SK-N-SH (cell line): ENCODE data around the gene PBXIP1. TPM values are rescaled to one million over a fixed set of nuclear protein-coding genes. Genes with fewer than 3 reads are reported as not detected.

Experiments
- CTCF ChIA-PET: fragments of 300-600, 350-600 bp; formaldehyde crosslinking; extraction: SDS; loops from one replicate; lab custom pipeline; 2021; lab: Yijun Ruan, JAX
- POLR2A ChIA-PET: fragments of 350-600 bp; sonication (Branson Sonifier 250); formaldehyde crosslinking; extraction: SDS; loops from one replicate; lab custom pipeline; 2020; ENCODE audit warnings: antibody characterized with exemption, inconsistent platforms; lab: Yijun Ruan, JAX
- DNase-seq: peaks from one replicate; pipeline ENCODE4 v3.0.0; 2012
- H2AFZ ChIP-seq: fragments of 200-600 bp; sonication (generic); 2 replicates; pipeline ENCODE4 v1.8.1; 2016; ENCODE audit warnings: antibody characterized with exemption, mild to moderate bottlenecking, low read depth
- H3F3A ChIP-seq: fragments of 200-600 bp; sonication (generic); replicated peaks from 2 replicates; pipeline ENCODE3; 2016; ENCODE audit warnings: antibody characterized with exemption, mild to moderate bottlenecking; ENCODE audit not compliant: insufficient read depth
- H3K27ac ChIP-seq, 2 experiments: fragments of 200-500 bp in 1 of 2; fragments of 200-600 bp in 1 of 2; sonication (Bioruptor generic) in 1 of 2; sonication (generic), shearing (Covaris generic) in 1 of 2; 2 replicates each; pipeline versions ENCODE4 v1.5.1 to v1.6.1; 2014 to 2016; ENCODE audit warnings: low read depth in 2 of 2, inconsistent platforms in 1 of 2, low read length in 1 of 2, mild to moderate bottlenecking in 1 of 2, mixed read lengths in 1 of 2
- H3K27me3 ChIP-seq: fragments of 200-600 bp; sonication (generic), shearing (Covaris generic); 2 replicates; pipeline ENCODE4 v1.6.1; 2016; ENCODE audit warnings: mixed run types; ENCODE audit not compliant: insufficient read depth
- H3K36me3 ChIP-seq, 2 experiments: fragments of 200-500 bp in 1 of 2; fragments of 200-600 bp in 1 of 2; sonication (Bioruptor generic) in 1 of 2; sonication (generic) in 1 of 2; replicated peaks in 1 of 2; 2 replicates each; pipeline versions ENCODE3 to v1.5.1; 2014 to 2016; ENCODE audit warnings: low read length in 1 of 2, mild to moderate bottlenecking in 1 of 2; ENCODE audit not compliant: insufficient read depth in 2 of 2, control insufficient read depth in 1 of 2
- H3K4me1 ChIP-seq, 2 experiments: fragments of 200-500 bp in 1 of 2; fragments of 200-600 bp in 1 of 2; sonication (Bioruptor generic) in 1 of 2; sonication (generic), shearing (Covaris generic) in 1 of 2; 2 replicates each; pipeline versions ENCODE4 v1.5.1 to v1.6.1; 2014 to 2016; ENCODE audit warnings: low read depth in 1 of 2, low read length in 1 of 2, mixed run types in 1 of 2; ENCODE audit not compliant: insufficient read depth in 2 of 2, control insufficient read depth in 1 of 2
- H3K4me2 ChIP-seq: fragments of 200-600 bp; sonication (generic), shearing (Covaris generic); 2 replicates; pipeline ENCODE4 v1.6.1; 2017; ENCODE audit warnings: mixed run types
- H3K4me3 ChIP-seq, 2 experiments: fragments of 200-500 bp in 1 of 2; fragments of 200-600 bp in 1 of 2; sonication (Bioruptor generic) in 1 of 2; sonication (generic), shearing (Covaris generic) in 1 of 2; 2 replicates each; pipeline versions ENCODE4 v1.5.1 to v1.8.1; 2014 to 2016; ENCODE audit warnings: low read depth in 2 of 2, inconsistent platforms in 1 of 2, low read length in 1 of 2, mild to moderate bottlenecking in 1 of 2, mixed read lengths in 1 of 2, moderate library complexity in 1 of 2
- H3K79me2 ChIP-seq: fragments of 200-600 bp; sonication (generic); 2 replicates; pipeline ENCODE4 v1.8.1; 2017; ENCODE audit warnings: mild to moderate bottlenecking; ENCODE audit not compliant: insufficient read depth
- H3K9ac ChIP-seq: fragments of 200-600 bp; sonication (generic); 2 replicates; pipeline ENCODE4 v1.6.1; 2017; ENCODE audit warnings: mixed run types
- H3K9me2 ChIP-seq: fragments of 200-600 bp; sonication (generic); 2 replicates; pipeline ENCODE4 v1.6.1; 2017; ENCODE audit warnings: mixed run types
- H3K9me3 ChIP-seq: fragments of 200-600 bp; sonication (generic); 2 replicates; pipeline ENCODE4 v1.6.1; 2017; ENCODE audit warnings: mixed run types, mild to moderate bottlenecking, moderate library complexity
- H4K20me1 ChIP-seq: fragments of 200-600 bp; sonication (generic); 2 replicates; pipeline ENCODE4 v1.6.1; 2017; ENCODE audit warnings: mild to moderate bottlenecking, mixed run types; ENCODE audit not compliant: insufficient read depth
- CHD2 ChIP-seq: fragments of 150-350 bp; IDR thresholded peaks from 2 replicates; pipeline ENCODE4 v1.6.1; 2018; ENCODE audit warnings: low read length; ENCODE audit not compliant: partially characterized antibody
- ELF1 ChIP-seq: IDR thresholded peaks from 2 replicates; pipeline ENCODE4 v1.4.0; 2012
- FOSL2 ChIP-seq: IDR thresholded peaks from 2 replicates; pipeline ENCODE4 v1.4.0; 2012; ENCODE audit warnings: low read depth, mild to moderate bottlenecking, moderate library complexity, borderline replicate concordance
- FOXM1 ChIP-seq: IDR thresholded peaks from 2 replicates; pipeline ENCODE4 v1.4.0; 2012; ENCODE audit warnings: low read depth, mild to moderate bottlenecking
- IRF3 ChIP-seq: fragments of 150-350 bp; IDR thresholded peaks from 2 replicates; pipeline ENCODE4 v1.6.1; 2016; ENCODE audit warnings: mild to moderate bottlenecking, low read depth, low read length
- JUND ChIP-seq: IDR thresholded peaks from 2 replicates; pipeline ENCODE4 v1.4.0; 2012
- MXI1 ChIP-seq: IDR thresholded peaks from 2 replicates; pipeline ENCODE4 v1.6.1; 2012; ENCODE audit warnings: mild to moderate bottlenecking, low read depth, low read length, improper control_type of control experiment
- PBX3 ChIP-seq: IDR thresholded peaks from 2 replicates; pipeline ENCODE4; 2012
- POLR2AphosphoS5 ChIP-seq: IDR thresholded peaks from 2 replicates; pipeline ENCODE4 v1.6.1; 2012; ENCODE audit warnings: low read depth, low read length
- RAD21 ChIP-seq: IDR thresholded peaks from 2 replicates; pipeline ENCODE4 v1.6.1; 2012; ENCODE audit warnings: mild to moderate bottlenecking, low read length
- RCOR1 ChIP-seq: fragments of 150-350 bp; IDR thresholded peaks from 2 replicates; pipeline ENCODE4 v1.6.1; 2017; ENCODE audit warnings: antibody characterized with exemption, low read length
- REST ChIP-seq: IDR thresholded peaks from 2 replicates; pipeline ENCODE4 v1.6.1; 2012; ENCODE audit warnings: mild to moderate bottlenecking, low read depth, low read length, moderate library complexity
- RFX5 ChIP-seq: IDR thresholded peaks from 2 replicates; pipeline ENCODE4 v1.6.1; 2012; ENCODE audit warnings: mild to moderate bottlenecking, improper control_type of control experiment, low read length
- SIN3A ChIP-seq: IDR thresholded peaks from 2 replicates; pipeline ENCODE4 v1.6.1; 2012; ENCODE audit warnings: low read depth, mild to moderate bottlenecking, low read length, moderate library complexity, borderline replicate concordance
- SMC3 ChIP-seq: IDR thresholded peaks from 2 replicates; pipeline ENCODE4 v1.6.1; 2012; ENCODE audit warnings: low read depth, low read length, improper control_type of control experiment
- TEAD4 ChIP-seq: IDR thresholded peaks from 2 replicates; pipeline ENCODE4 v1.4.0; 2012; ENCODE audit warnings: mild to moderate bottlenecking, borderline replicate concordance; ENCODE audit not compliant: insufficient read depth
- YY1 ChIP-seq: IDR thresholded peaks from 2 replicates; pipeline ENCODE4 v1.4.0; 2012; ENCODE audit warnings: low read depth, mild to moderate bottlenecking
- WGBS: methylation state at CpG from one replicate; pipeline ENCODE4 v1.1.6; 2017; ENCODE audit warnings: low lambda C conversion rate; 5-methylcytosine and 5-hydroxymethylcytosine counted together
- polyA plus RNA-seq, 3 experiments: library from polyadenylated mRNA; depleted of rRNA; stranded (reverse); fragments of >200 nt; gene quantifications; 2 replicates each; pipeline ENCODE4 v1.2.3, GENCODE V29; 2012

The PBXIP1 gene
- polyA plus RNA-seq, 1 of the 3 experiments (the other 2 are of a cell fraction), result 55.9 TPM

- CTCF ChIA-PET, result interaction anchor here (0.9 to 14.0 kb wide), 9 partner anchors 10 to 162 kb away, joined by 3 to 640 read pairs (median 9); partner anchors contain the start of genes ADAM15, CKS1B, FLAD1 and PBXIP1
- Histone ChIP-seq H2AFZ (no peak overlapping the region), H3K9me2 (no peaks in the 10 kb centered on the region), H3K9me3 (no peaks in the 10 kb centered on the region), H3K4me3 (no peak overlapping the region), H3K27ac (peak overlapping the region; percentile 72 to 96; a peak in 2 of 4 replicates), H3K36me3 (peaks cover 0 to 5% of the 10 kb centered on the region in 2 experiments), H3K27me3 (no peaks in the 10 kb centered on the region), H3K9ac (no peak overlapping the region), H3K4me1 (peaks cover 10 to 18% of the 10 kb centered on the region in 2 experiments), H3K4me2 (peak overlapping the region; percentile 100; the same call in 1 of the 2 replicates), H3K79me2 (peaks cover 37% of the 10 kb centered on the region), H3F3A (peaks cover 17% of the 10 kb centered on the region), H4K20me1 (peaks cover 3% of the 10 kb centered on the region; the same call in 1 of the 2 replicates)
- no peak for DNase-seq
- 34% methylated on average over 8 of the region's 17 CpGs for WGBS
- TF ChIP-seq REST (no peak), TEAD4 (no peak), SMC3 (no peak), FOSL2 (no peak)
- POLR2A ChIA-PET, result interaction anchor here (1.3 to 1.7 kb wide), 2 partner anchors 12 to 36 kb away, joined by 4 to 5 read pairs; no protein-coding TSS in a partner anchor
These were observed 49.4 kb upstream of the PBXIP1 start for GRCh38 chr1:155005076-155006011.

GRCh38 chr1:155004352-155005075 is 48.6 kb upstream of the PBXIP1 start:
- peaks cover 22% of the 10 kb centered on the region for H3F3A ChIP-seq
- peak overlapping the region; percentile 59; the same call in 1 of the 2 replicates for H2AFZ ChIP-seq
- peak overlapping the region; percentile 100 for H3K4me2 ChIP-seq
- H3K9me2 ChIP-seq, result no peaks in the 10 kb centered on the region
- ChIA-PET POLR2A (interaction anchor here (1.3 to 1.7 kb wide), 3 partner anchors 13 to 37 kb away, joined by 4 to 5 read pairs (median 5); no protein-coding TSS in a partner anchor), CTCF (interaction anchor here (0.7 to 14.0 kb wide), 13 partner anchors 10 to 163 kb away, joined by 3 to 640 read pairs (median 5); partner anchors contain the start of genes ADAM15, CKS1B, FLAD1 and LENEP)
- peak overlapping the region; percentile 79 to 95 for H3K4me3 ChIP-seq
- peaks cover 3% of the 10 kb centered on the region; the same call in 1 of the 2 replicates for H4K20me1 ChIP-seq
- no peak for DNase-seq
- H3K27me3 ChIP-seq, result no peaks in the 10 kb centered on the region
- H3K9me3 ChIP-seq, result no peaks in the 10 kb centered on the region
- H3K79me2 ChIP-seq, result peaks cover 37% of the 10 kb centered on the region
- H3K9ac ChIP-seq, result peak overlapping the region; percentile 86; the same call in 1 of the 2 replicates
- TF ChIP-seq MXI1 (no peak), JUND (no peak), CHD2 (no peak), FOXM1 (no peak), ELF1 (no peak), RFX5 (no peak), TEAD4 (no peak), SIN3A (no peak), IRF3 (no peak), YY1 (no peak), RAD21 (no peak), PBX3 (no peak), POLR2AphosphoS5 (no peak), RCOR1 (no peak), SMC3 (no peak)
- H3K4me1 ChIP-seq, result peaks cover 15 to 26% of the 10 kb centered on the region in 2 experiments
- H3K27ac ChIP-seq, result peak overlapping the region; percentile 72 to 96; a peak in 3 of 4 replicates
- peaks cover 0 to 5% of the 10 kb centered on the region in 2 experiments for H3K36me3 ChIP-seq
- 48% methylated on average over 5 of the region's 5 CpGs for WGBS
